CD4-positive, alpha-beta T cell treated with Interleukin-15 for 4 hours (primary cell): ENCODE measurements around the gene EEFSEC.

Experiments
- DNase-seq: peaks from one replicate; pipeline ENCODE4 v3.0.0-alpha.2; 2020; ENCODE audit warnings: low spot score

Gene EEFSEC

DNA sequence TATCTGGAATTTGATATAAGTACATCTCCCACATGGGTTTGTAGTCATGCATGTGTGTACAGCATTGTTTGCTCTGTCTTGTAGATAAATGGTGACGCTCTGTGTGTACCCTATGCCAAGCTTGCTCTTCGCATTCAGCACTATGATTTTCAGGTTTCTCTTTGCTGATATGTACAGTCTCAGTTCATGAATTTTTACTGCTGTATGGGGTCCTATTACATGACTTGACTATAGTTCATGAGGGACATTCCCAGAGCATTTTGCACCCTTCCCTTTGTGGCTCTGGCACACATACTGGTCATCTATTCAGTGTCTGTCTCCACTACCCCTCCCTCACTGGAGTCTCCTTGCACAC is 132.7 kb downstream of the EEFSEC start:
- no peak for DNase-seq

GRCh38 chr3:128286691-128287090 is 133.4 kb downstream of the EEFSEC start:
- no peak for DNase-seq

DNA sequence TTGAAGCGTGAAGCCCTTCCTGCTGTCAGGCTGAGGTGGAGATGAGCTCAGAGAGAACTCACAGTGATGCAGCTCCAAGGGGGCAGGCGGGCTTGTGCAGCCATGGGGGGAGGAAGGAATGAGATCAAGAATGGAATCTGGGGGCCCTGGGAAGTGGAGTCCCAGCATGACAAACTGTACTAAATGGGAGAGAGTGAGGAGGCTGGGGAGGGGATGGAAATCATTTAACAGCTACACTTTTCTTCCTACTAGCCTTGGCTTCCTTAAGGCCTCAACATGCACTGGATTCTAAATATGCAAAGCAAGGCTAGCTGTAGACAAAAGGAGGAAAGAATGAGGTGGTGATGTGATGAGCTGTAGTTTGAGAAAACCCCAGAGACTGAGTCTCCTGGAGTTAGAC is 133.9 kb downstream of the EEFSEC start:
- DNase-seq, result no peak

DNA sequence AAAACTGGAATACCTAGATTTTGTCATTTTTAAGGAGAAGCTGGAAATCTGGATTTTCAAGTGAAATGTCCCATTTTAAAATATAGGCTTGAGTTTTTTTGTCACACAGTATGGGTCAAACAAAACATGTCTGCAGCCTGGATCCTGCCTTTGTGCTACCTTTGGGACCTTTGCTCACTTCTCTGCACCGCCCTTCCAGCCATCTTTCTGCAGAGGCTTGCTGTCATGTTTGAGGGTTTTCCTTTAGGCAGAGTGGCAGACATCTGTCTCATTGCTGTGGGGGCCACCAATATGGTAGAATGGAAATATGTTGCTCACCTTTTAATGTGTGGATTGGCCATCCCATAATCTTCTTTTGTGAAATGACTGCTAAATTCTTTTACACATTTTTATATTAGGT is 136.3 kb downstream of the EEFSEC start:
- no peak for DNase-seq

- no peak for DNase-seq
Observed at GRCh38 chr3:128290484-128290883, 137.2 kb downstream of the EEFSEC start.

- no peak for DNase-seq
Observed at GRCh38 chr3:128293930-128294329, 140.6 kb downstream of the EEFSEC start.

- peak; percentile 22 for DNase-seq
Observed at GRCh38 chr3:128294999-128295468, 141.8 kb downstream of the EEFSEC start.

- DNase-seq, result no peak
Observed at GRCh38 chr3:128296469-128297251, 143.4 kb downstream of the EEFSEC start.

- no peak for DNase-seq
Observed at GRCh38 chr3:128297401-128298138, 144.3 kb downstream of the EEFSEC start.

DNA sequence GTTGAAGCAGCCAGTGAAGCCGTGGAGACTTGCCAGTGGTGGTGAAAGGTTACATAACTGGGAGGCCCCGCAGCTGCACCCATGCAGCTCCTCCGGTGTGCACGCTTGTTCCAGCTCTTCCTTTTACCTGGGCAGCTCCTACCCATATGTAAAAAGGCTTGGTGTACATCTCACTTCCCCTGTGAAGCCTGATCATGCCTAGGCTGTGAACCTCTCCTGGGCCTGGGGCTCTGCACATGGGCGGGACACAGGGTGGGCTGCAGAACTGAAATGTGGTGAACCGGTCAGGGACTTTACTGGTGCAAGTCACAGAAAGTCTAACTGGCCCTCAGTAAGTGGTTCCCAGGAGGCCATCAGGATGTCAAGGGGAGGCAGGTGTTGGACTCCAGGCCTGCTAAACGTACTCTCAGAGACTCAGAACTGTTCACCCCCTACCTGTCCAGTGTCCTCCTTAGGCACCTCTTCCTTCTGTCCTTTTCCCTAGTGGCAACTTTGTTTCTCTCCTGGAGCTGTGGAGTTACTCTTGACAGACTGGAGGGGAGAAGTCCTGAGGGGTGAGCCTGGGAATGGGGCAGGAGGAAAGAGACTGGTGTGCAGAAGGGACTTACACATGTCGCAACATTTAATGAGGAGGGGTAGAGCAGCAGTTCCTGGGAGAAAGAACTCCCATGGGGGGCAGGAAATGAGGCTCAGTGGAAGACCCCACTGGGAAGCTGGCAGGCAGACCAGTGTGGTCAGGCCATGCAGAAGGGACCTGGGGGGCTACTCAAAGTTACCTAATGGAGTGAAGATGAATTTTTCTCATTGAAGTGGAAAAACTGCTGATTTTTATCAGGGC is 148.1 kb downstream of the EEFSEC start:
- DNase-seq, result no peak

DNA sequence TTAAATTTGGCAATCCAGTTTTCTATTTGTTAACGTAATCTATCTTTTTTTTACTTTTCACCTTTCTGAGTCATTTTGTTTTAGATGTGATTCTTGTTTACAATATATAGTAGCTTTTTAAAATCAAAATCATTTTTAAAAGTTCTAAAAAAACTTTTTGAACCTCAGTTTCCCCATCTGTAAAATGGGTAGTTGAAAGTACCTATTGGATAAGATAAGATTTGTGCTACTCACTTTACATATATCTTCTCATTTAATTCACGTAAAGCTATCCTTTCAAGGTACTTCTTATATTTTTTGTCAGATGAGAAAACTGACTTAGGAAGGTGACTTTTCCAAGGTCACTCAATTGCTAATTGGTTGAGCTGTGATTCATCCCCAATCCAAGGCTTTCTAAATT is 153.2 kb downstream of the EEFSEC start:
- no peak for DNase-seq

DNA sequence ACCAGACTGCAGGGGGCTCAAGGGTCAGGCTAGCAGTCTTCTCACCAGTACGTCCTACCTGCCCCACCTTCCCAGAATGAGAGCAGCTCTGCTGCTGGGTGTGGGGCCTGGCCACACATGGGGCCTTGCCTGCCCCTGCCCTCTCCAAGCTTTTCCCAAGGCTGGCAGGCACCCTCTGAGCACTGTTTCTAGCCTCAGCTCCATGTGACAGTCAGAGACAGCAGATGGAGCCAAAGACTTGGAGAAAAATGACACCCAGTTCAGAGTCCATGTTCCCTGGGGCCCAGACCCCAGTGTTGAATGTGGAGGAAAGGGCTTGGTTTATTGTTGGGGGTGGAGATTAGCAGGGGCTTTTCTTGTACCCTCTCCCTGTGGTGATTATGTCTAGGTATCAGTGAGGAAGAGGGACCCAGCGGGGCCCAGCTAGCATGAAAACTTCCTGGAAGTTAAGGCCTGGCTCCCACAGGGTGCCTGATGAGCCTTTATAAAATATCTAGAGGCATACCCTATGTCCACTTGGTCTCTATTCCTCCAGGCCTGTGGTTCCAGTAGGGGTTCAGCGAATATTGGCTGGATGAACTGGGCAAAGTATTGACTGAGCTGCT is 153.8 kb downstream of the EEFSEC start:
- no peak for DNase-seq

- DNase-seq, result no peak
Observed at GRCh38 chr3:128307781-128308469, 154.6 kb downstream of the EEFSEC start.

DNA sequence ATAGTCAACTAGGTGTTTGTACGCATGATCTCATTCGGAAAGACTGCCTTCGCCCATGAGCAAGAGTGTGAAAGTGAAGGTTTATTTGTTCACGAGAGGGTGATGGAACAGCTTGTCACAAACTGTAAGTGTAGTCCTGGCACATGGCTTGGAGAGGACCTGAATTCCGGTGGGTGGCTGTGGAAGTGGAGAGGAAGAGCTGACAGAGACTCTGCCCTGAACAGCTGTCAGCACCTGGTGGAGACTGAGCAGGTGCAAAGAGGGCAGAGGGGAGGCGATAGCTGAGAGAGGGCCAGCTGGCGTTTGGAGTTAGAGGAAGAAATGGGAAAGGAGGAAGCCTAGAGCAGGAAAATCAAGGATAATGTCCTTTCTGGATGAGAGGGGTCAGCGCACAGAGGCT is 155.7 kb downstream of the EEFSEC start:
- DNase-seq, result no peak

DNA sequence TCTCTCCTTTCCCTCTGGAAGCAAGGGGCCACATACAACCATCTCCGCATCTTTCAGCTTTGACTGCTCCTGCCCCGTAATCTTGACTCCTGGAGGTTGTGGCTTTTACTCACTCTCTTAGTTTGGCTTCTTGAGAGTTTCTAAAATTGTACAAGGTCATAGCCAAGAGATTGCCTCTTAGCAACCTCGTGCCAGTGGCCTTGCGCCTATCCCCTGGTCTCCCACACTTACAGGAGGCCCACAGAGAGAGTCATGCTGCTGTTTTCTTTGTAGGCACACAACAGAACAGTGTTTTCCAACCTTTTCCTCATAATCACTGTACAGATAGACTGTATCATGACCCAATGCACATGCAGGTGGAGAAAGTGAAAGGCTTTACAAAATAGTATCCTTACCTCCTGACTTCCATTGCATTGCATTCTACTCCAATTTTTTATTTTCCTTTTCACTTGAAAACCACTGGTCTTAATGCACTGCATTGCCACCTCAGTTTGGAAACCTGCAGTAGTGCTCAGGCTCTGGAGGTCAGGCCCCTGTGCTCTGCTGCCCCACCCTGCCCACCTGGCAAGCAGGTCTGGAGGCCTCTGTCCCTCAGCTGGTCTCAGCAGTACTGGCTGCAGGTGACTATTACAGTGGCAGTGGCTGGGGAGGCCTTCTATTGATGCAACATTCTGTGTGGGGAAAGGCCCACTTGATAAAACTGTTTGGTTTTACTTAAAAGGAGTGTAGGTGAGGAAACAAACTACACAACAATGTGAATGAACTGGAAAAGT is 157.2 kb downstream of the EEFSEC start:
- DNase-seq, result no peak

DNA sequence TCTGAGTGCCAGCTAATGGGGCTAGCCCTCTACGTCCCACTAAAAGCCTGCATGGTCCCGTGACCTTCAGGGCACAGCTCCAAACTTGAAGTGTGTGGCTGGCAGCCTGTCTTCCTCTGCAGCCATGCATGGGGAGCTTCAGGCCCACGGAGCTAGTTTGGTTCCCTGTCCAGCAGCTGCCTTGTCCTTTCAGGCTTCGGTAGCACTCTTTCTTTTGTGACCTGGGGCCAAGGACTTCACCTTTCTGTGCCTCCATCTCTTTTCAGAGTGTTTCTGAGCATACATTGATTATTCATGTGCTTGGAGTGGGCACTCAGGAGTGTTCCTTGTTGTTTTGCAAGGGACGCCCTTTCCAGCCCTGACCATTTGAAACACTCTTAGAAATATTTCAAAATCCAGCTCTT is 158.2 kb downstream of the EEFSEC start:
- DNase-seq, result no peak

GRCh38 chr3:128312271-128312670 is 159.0 kb downstream of the EEFSEC start:
- DNase-seq, result no peak

GRCh38 chr3:128313071-128313725 is 159.9 kb downstream of the EEFSEC start:
- DNase-seq, result no peak

DNA sequence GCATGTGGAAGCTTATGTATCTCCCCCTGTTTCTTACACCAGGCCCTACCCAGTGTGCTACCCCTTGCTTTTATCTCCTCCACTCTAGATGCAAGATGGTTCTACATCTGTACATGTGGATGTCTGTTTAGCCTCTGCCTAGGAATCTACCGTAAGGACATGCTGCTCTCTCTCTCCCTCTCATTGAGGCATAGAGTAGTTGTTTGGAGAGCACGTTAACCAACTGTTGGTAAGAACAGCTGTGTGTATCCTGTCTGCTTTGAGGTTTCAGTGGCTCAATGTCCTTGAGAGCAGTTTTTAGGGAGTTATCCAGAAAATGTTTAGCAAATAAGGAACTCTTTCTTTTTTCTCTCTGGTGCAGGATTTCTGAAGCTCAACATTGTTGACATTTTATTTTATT is 160.7 kb downstream of the EEFSEC start:
- DNase-seq, result no peak

- DNase-seq, result no peak
Observed at GRCh38 chr3:128315313-128315712, 162.0 kb downstream of the EEFSEC start.
